Ishikawa (cell line): Measurements from ENCODE around the gene LRCOL1.

Source experiments
- CEBPB ChIP-seq: IDR thresholded peaks from 2 replicates; pipeline ENCODE4 v1.6.1; 2012
- CREB1 ChIP-seq: IDR thresholded peaks from 2 replicates; pipeline ENCODE4 v1.6.1; 2012; ENCODE audit warnings: low read depth
- EGR1 ChIP-seq: IDR thresholded peaks from 2 replicates; pipeline ENCODE4 v1.6.1; 2012
- EP300 ChIP-seq: IDR thresholded peaks from 2 replicates; pipeline ENCODE4 v1.6.1; 2012; ENCODE audit warnings: borderline replicate concordance
- FOXM1 ChIP-seq: IDR thresholded peaks from 2 replicates; pipeline ENCODE4 v1.6.1; 2012; ENCODE audit warnings: low read depth, borderline replicate concordance
- MAX ChIP-seq: IDR thresholded peaks from 2 replicates; pipeline ENCODE4 v1.6.1; 2012
- NFIC ChIP-seq: IDR thresholded peaks from 2 replicates; pipeline ENCODE4 v1.6.1; 2012
- RAD21 ChIP-seq: IDR thresholded peaks from 2 replicates; pipeline ENCODE4 v1.6.1; 2012; ENCODE audit warnings: low read depth
- REST ChIP-seq: IDR thresholded peaks from 2 replicates; pipeline ENCODE4 v1.6.1; 2012; ENCODE audit warnings: low read depth, mild to moderate bottlenecking
- TAF1 ChIP-seq: IDR thresholded peaks from 2 replicates; pipeline ENCODE4 v1.6.1; 2012; ENCODE audit warnings: low read depth, mild to moderate bottlenecking
- TCF12 ChIP-seq: IDR thresholded peaks from 2 replicates; pipeline ENCODE4 v1.6.1; 2012; ENCODE audit warnings: low read depth
- TEAD4 ChIP-seq: IDR thresholded peaks from 2 replicates; pipeline ENCODE4 v1.6.1; 2012
- USF1 ChIP-seq: IDR thresholded peaks from 2 replicates; pipeline ENCODE4 v1.6.1; 2012
- YY1 ChIP-seq: IDR thresholded peaks from 2 replicates; pipeline ENCODE4 v1.6.1; 2012; ENCODE audit warnings: low read depth
- ZBTB7A ChIP-seq: IDR thresholded peaks from 2 replicates; pipeline ENCODE4 v1.6.1; 2012; ENCODE audit warnings: low read depth

LRCOL1 gene

GRCh38 chr12:132640936-132641335 is 30.6 kb upstream of the LRCOL1 start:
- TF ChIP-seq RAD21 (no peak), EP300 (no peak), TCF12 (no peak), FOXM1 (no peak), TEAD4 (no peak), CREB1 (no peak), TAF1 (no peak), NFIC (no peak), REST (no peak), MAX (no peak), EGR1 (no peak), ZBTB7A (no peak), USF1 (no peak), YY1 (no peak), CEBPB (no peak)

GRCh38 chr12:132639956-132640520 is 29.7 kb upstream of the LRCOL1 start:
- TF ChIP-seq NFIC: no peak
- TF ChIP-seq TEAD4: no peak
- TF ChIP-seq MAX: no peak
- TF ChIP-seq CEBPB: no peak
- no peak for TF ChIP-seq CREB1
- TF ChIP-seq YY1: no peak
- no peak for TF ChIP-seq TAF1
- no peak for TF ChIP-seq TCF12
- TF ChIP-seq REST: no peak
- no peak for TF ChIP-seq USF1
- no peak for TF ChIP-seq RAD21
- no peak for TF ChIP-seq FOXM1
- no peak for TF ChIP-seq EGR1
- TF ChIP-seq ZBTB7A: no peak
- no peak for TF ChIP-seq EP300

GRCh38 chr12:132638541-132639408 is 28.4 kb upstream of the LRCOL1 start:
- TF ChIP-seq EGR1: no peak
- peak; percentile 30; the same call in 1 of the 2 replicates for TF ChIP-seq RAD21

GRCh38 chr12:132637811-132638210 is 27.4 kb upstream of the LRCOL1 start:
- TF ChIP-seq REST: no peak
- no peak for TF ChIP-seq TAF1
- no peak for TF ChIP-seq TEAD4
- no peak for TF ChIP-seq MAX
- no peak for TF ChIP-seq USF1
- TF ChIP-seq TCF12: no peak
- TF ChIP-seq FOXM1: no peak
- no peak for TF ChIP-seq RAD21
- TF ChIP-seq ZBTB7A: no peak
- TF ChIP-seq NFIC: no peak
- TF ChIP-seq EP300: no peak
- TF ChIP-seq EGR1: no peak
- TF ChIP-seq CREB1: no peak
- no peak for TF ChIP-seq CEBPB
- TF ChIP-seq YY1: no peak
